ENCODE results near the gene TNS3. TPM values are rescaled to one million over a fixed set of nuclear protein-coding genes. Genes with fewer than 3 reads are reported as not detected.

The TNS3 gene
- total and polyA plus RNA-seq, 2 donors (not counting 3 experiments of a cell fraction or from before 2014, with no cell fraction given): 10.4 to 45.1 TPM

DNA sequence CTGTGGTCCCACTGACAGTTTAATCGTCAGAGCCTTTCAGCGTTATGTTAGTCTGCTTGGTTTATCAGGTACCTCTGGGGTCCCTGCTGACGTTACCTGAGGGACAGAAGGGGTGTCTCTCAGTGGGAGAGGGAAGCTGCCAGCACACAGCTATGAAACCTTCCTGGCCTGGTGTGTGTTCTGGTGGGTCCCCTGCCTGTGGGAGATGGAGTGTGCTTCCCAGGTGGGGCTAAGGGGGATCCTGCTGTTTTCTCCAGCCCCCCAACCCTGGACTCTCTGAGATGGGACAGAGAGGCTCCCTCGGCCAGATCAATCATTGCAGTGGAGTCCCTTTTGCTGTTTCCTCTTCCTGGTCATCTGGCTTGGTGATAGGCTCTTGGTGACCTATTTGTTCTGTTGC is 308.8 kb downstream of the TNS3 start:
- Histone ChIP-seq H3K4me2 (ENCODE audit: insufficient read depth, low read length) (no peak overlapping the region), H3K27me3 (ENCODE audit: control insufficient read depth in 2 of 2, insufficient read depth in 2 of 2, low read length in 2 of 2) (no peaks in the 10 kb centered on the region), H3K36me3 (ENCODE audit: control insufficient read depth in 2 of 2, extremely low read depth in 1 of 2, insufficient read depth in 2 of 2, low read length in 2 of 2) (peaks cover 0 to 2% of the 10 kb centered on the region in 2 experiments), H3K4me3 (replicated peaks in 1 of 3; ENCODE audit: insufficient read depth in 1 of 3, low read depth in 1 of 3, low read length in 3 of 3) (no peak overlapping the region), H4K20me1 (replicated peaks; ENCODE audit: control insufficient read depth, extremely low read depth, insufficient read depth, low read length) (no peaks in the 10 kb centered on the region), H3K9me1 (replicated peaks; ENCODE audit: control insufficient read depth, extremely low read depth, insufficient read depth, low read length) (no peaks in the 10 kb centered on the region), H3K79me2 (ENCODE audit: control insufficient read depth, insufficient read depth, low read length) (no peaks in the 10 kb centered on the region), H3K9ac (replicated peaks; ENCODE audit: extremely low read depth, insufficient read depth, low read length) (no peak overlapping the region), H3K9me3 (replicated peaks; ENCODE audit: control insufficient read depth, insufficient read depth, low read length) (no peaks in the 10 kb centered on the region), H2AFZ (ENCODE audit: low read depth, low read length) (no peak overlapping the region), H3K4me1 (ENCODE audit: control insufficient read depth, extremely low read depth, insufficient read depth, low read length) (no peaks in the 10 kb centered on the region), H3K27ac (ENCODE audit: insufficient read depth, low read depth, low read length) (no peak overlapping the region)
- dilution Hi-C loops (cut with MboI; ENCODE audit: extremely low pct_ligation_motif_present, low sequenced_read_pairs): no loop called here
- ChIA-PET CTCF (no interaction called here), POLR2A (no interaction called here)
- no TSS peak for BruUV-seq (replicated peaks)
- no peak for FAIRE-seq
- intact Hi-C loops (cut with micrococcal nuclease): no loop called here
- TF ChIP-seq FOS (IDR thresholded peaks at IDR 0.05; ENCODE audit: borderline replicate concordance, insufficient read depth, low read length) (no peak), POLR2A (IDR thresholded peaks at IDR 0.05; ENCODE audit: low read depth, low read length) (no peak), MYC (IDR thresholded peaks at IDR 0.05; ENCODE audit: low read depth, low read length) (no peak), POLR2AphosphoS5 (IDR thresholded peaks at IDR 0.05; ENCODE audit: insufficient read depth, low read depth, low read length) (no peak), GATA2 (IDR thresholded peaks at IDR 0.05; ENCODE audit: insufficient read depth, insufficient read length, low read depth, low read length) (no peak), JUN (IDR thresholded peaks at IDR 0.05; ENCODE audit: borderline replicate concordance, insufficient read depth, insufficient read length, low read depth) (no peak), EZH2 (IDR thresholded peaks at IDR 0.05; ENCODE audit: borderline replicate concordance, low read depth, low read length, severe bottlenecking) (no peak)
- TF ChIP-seq, protein P1, sequence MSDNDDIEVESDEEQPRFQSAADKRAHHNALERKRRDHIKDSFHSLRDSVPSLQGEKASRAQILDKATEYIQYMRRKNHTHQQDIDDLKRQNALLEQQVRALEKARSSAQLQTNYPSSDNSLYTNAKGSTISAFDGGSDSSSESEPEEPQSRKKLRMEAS (IDR thresholded peaks at IDR 0.05; ENCODE audit: insufficient read depth, insufficient read length): no peak
- TF ChIP-seq, protein P2, sequence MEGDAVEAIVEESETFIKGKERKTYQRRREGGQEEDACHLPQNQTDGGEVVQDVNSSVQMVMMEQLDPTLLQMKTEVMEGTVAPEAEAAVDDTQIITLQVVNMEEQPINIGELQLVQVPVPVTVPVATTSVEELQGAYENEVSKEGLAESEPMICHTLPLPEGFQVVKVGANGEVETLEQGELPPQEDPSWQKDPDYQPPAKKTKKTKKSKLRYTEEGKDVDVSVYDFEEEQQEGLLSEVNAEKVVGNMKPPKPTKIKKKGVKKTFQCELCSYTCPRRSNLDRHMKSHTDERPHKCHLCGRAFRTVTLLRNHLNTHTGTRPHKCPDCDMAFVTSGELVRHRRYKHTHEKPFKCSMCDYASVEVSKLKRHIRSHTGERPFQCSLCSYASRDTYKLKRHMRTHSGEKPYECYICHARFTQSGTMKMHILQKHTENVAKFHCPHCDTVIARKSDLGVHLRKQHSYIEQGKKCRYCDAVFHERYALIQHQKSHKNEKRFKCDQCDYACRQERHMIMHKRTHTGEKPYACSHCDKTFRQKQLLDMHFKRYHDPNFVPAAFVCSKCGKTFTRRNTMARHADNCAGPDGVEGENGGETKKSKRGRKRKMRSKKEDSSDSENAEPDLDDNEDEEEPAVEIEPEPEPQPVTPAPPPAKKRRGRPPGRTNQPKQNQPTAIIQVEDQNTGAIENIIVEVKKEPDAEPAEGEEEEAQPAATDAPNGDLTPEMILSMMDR (IDR thresholded peaks at IDR 0.05; ENCODE audit: extremely low read depth in 1 of 2, insufficient read depth in 1 of 2, low read depth in 1 of 2, low read length in 2 of 2): no peak
- DNase-seq (ENCODE audit: low read depth, low spot score): no peak

All from endothelial cell of umbilical vein (primary cell).